SU-DHL-6 (cell line): ENCODE data around the gene PLCH1.

Experiments
- H2AFZ ChIP-seq: fragments of 200-600 bp; sonication (generic); 2 replicates; pipeline ENCODE4 v1.6.1; 2014; ENCODE audit warnings: low read depth, mild to moderate bottlenecking, moderate library complexity, mixed read lengths, antibody characterized with exemption, low read length; ENCODE audit not compliant: severe bottlenecking
- H3F3A ChIP-seq: fragments of 200-600 bp; shearing (Covaris generic); 2 replicates; pipeline ENCODE4 v1.6.0; 2016; ENCODE audit warnings: antibody characterized with exemption, mild to moderate bottlenecking; ENCODE audit not compliant: insufficient read depth
- H3K27ac ChIP-seq: fragments of 200-600 bp; sonication (generic); 2 replicates; pipeline ENCODE4 v1.5.1; 2016; ENCODE audit warnings: low read depth, mild to moderate bottlenecking, low read length, moderate library complexity, mixed read lengths
- H3K27me3 ChIP-seq: fragments of 200-600 bp; sonication (generic), shearing (Covaris generic); 2 replicates; pipeline ENCODE4 v1.6.0; 2014; ENCODE audit warnings: mild to moderate bottlenecking, low read length
- H3K36me3 ChIP-seq: fragments of 200-600 bp; sonication (generic); 2 replicates; pipeline ENCODE4 v1.6.1; 2014; ENCODE audit warnings: mild to moderate bottlenecking, low read length, mixed read lengths
- H3K4me2 ChIP-seq: fragments of 300-600, 200-600 bp; shearing (Covaris generic), sonication (generic); 2 replicates; pipeline ENCODE4 v1.6.0; 2014; ENCODE audit warnings: low read length, low read depth, mild to moderate bottlenecking; ENCODE audit not compliant: poor library complexity, severe bottlenecking
- H3K4me3 ChIP-seq: fragments of 200-600 bp; sonication (generic); 2 replicates; pipeline ENCODE4 v1.5.1; 2014; ENCODE audit warnings: antibody characterized with exemption, low read length, mild to moderate bottlenecking, mixed read lengths; ENCODE audit not compliant: insufficient read depth, poor library complexity, severe bottlenecking
- H3K79me2 ChIP-seq: fragments of 200-600 bp; sonication (generic); 2 replicates; pipeline ENCODE4 v1.6.1; 2014; ENCODE audit warnings: mild to moderate bottlenecking, low read length, moderate library complexity; ENCODE audit not compliant: insufficient read depth
- H3K9ac ChIP-seq: fragments of 200-600 bp; sonication (generic); 2 replicates; pipeline ENCODE4 v1.7.0; 2014; ENCODE audit warnings: mild to moderate bottlenecking, low read length
- H3K9me2 ChIP-seq: fragments of 200-600 bp; sonication (generic); replicated peaks from 2 replicates; pipeline ENCODE4 v1.6.1; 2014; ENCODE audit warnings: low read length; ENCODE audit not compliant: insufficient read depth
- H3K9me3 ChIP-seq: fragments of 200-600 bp; sonication (generic); 2 replicates; pipeline ENCODE4 v1.6.1; 2014; ENCODE audit warnings: low read length, mixed read lengths; ENCODE audit not compliant: insufficient read depth
- H4K20me1 ChIP-seq: fragments of 200-600 bp; sonication (generic); 2 replicates; pipeline ENCODE4 v1.6.1; 2014; ENCODE audit warnings: low read depth, mild to moderate bottlenecking, antibody characterized with exemption, low read length, moderate library complexity, mixed read lengths
- CTCF ChIP-seq: fragments of 200-600 bp; sonication (generic); IDR thresholded peaks from one replicate; pipeline ENCODE4 v1.5.1; 2017; ENCODE audit warnings: antibody characterized with exemption, mild to moderate bottlenecking, low read length, moderate library complexity; ENCODE audit not compliant: insufficient read depth, poor library complexity, severe bottlenecking
- EZH2phosphoT487 ChIP-seq: fragments of 200-600 bp; sonication (generic), shearing (Covaris generic); conservative IDR thresholded peaks from 2 replicates; pipeline ENCODE4 v1.6.1; 2018; ENCODE audit warnings: mild to moderate bottlenecking, antibody characterized with exemption, low read length, moderate library complexity, mixed read lengths

PLCH1 gene

GRCh38 chr3:155611456-155611855 lies 133.4 kb downstream of the PLCH1 start:
- Histone ChIP-seq H3K36me3 (no peaks in the 10 kb centered on the region), H3K27ac (no peak overlapping the region), H3K4me2 (no peak overlapping the region), H3F3A (no peaks in the 10 kb centered on the region), H2AFZ (no peak overlapping the region), H3K4me3 (no peak overlapping the region), H3K9ac (no peak overlapping the region), H3K9me3 (no peaks in the 10 kb centered on the region), H3K9me2 (no peaks in the 10 kb centered on the region), H4K20me1 (no peaks in the 10 kb centered on the region), H3K79me2 (no peaks in the 10 kb centered on the region), H3K27me3 (no peaks in the 10 kb centered on the region)
- no peak for TF ChIP-seq CTCF

GRCh38 chr3:155609586-155609985 lies 135.3 kb downstream of the PLCH1 start:
- no peak overlapping the region for H3K9ac ChIP-seq
- no peaks in the 10 kb centered on the region for H3K36me3 ChIP-seq
- no peak overlapping the region for H3K4me2 ChIP-seq
- H3K27ac ChIP-seq = no peak overlapping the region
- TF ChIP-seq CTCF (no peak), EZH2phosphoT487 (no peak)
- H3K79me2 ChIP-seq = no peaks in the 10 kb centered on the region
- H3K9me2 ChIP-seq = no peaks in the 10 kb centered on the region
- H3K27me3 ChIP-seq = no peaks in the 10 kb centered on the region
- H3K9me3 ChIP-seq = no peaks in the 10 kb centered on the region
- H2AFZ ChIP-seq = no peak overlapping the region
- H3K4me3 ChIP-seq = no peak overlapping the region
- H4K20me1 ChIP-seq = no peaks in the 10 kb centered on the region
- H3F3A ChIP-seq = no peaks in the 10 kb centered on the region

- Histone ChIP-seq H3K27ac (no peak overlapping the region), H3K9ac (no peak overlapping the region), H3K4me3 (no peak overlapping the region), H3K9me3 (no peaks in the 10 kb centered on the region), H4K20me1 (no peaks in the 10 kb centered on the region), H3F3A (no peaks in the 10 kb centered on the region), H3K4me2 (no peak overlapping the region), H3K36me3 (no peaks in the 10 kb centered on the region), H3K27me3 (no peaks in the 10 kb centered on the region), H2AFZ (no peak overlapping the region), H3K79me2 (no peaks in the 10 kb centered on the region), H3K9me2 (no peaks in the 10 kb centered on the region)
- TF ChIP-seq CTCF = no peak
- no peak for TF ChIP-seq EZH2phosphoT487
These were observed 136.5 kb downstream of the PLCH1 start for GRCh38 chr3:155608228-155608920.
